Glomerular visceral epithelial cell (primary cell): Measurements from ENCODE around the gene MMP2.

Experiments
- DNase-seq: peaks from one replicate; pipeline ENCODE4 v3.0.0-alpha.2; 2016; ENCODE audit errors: extremely low spot score

Gene MMP2

DNA sequence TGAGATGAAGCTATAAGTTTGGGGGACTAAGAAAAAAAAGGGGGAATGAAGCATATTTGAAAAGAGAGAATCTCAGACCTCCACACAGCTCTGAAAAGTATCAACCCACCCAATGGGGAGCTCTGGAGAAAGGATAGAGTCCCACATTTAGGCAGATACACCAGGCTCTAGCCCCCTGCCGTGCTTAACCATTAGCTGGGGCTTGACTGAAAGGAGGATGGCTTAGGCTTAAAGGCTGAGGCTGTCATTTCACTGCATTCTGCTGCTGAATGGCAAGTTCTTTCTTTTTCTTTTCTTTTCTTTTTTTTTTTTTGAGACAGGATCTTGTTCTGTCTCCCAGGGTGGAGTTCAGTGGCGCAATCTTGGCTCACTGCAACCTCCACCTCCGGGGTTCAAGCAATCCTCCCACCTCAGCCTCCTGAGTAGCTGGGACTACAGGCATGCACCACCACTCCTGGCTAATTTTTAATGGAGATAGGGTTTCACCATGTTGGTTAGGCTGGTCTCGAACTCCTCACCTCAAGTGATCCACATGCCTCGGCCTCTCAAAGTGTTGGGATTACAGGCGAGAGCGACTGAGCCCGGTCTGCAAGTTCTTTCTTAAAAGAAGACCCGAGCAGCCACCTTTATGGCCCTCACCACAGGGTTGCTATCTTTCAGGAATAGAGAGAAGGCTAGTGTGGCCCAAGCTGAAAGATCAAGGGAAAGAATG, 9.0 kb upstream of the MMP2 start:
- no peak for DNase-seq

- peak; percentile 26 for DNase-seq
Measured at GRCh38 chr16:55470533-55471371, 8.2 kb upstream of the MMP2 start.

DNA sequence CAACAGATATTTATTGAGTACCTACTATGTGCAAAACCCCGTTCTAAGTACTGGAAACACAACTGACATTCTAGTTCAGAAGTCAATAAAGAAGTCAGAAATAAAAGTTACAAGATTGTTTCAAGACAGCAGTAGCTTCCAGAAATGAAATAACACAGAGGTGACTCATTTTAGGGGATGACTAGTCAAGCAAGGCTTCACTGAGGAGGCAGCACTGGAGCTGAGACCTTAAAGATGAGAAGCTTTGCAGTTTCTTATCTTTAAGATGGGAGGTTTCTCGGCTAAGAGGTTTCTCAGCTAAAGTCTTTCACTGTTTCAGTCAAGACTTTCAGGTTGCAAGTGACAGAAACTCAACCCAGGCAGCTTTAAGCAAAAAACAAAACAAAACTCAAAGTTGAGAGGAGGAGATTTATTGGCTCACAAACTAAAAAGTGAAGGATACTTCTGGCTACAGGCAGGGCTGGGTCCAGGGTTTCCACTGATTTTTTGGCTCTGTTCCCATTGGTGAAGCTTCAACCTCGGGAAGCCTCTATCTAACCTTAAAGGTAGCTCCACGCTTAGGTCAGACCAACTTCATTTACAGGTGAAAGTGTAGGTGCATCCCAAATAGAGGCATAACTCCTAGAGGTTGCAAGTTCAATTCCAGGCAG, 7.4 kb upstream of the MMP2 start:
- peak; percentile 75 for DNase-seq

DNA sequence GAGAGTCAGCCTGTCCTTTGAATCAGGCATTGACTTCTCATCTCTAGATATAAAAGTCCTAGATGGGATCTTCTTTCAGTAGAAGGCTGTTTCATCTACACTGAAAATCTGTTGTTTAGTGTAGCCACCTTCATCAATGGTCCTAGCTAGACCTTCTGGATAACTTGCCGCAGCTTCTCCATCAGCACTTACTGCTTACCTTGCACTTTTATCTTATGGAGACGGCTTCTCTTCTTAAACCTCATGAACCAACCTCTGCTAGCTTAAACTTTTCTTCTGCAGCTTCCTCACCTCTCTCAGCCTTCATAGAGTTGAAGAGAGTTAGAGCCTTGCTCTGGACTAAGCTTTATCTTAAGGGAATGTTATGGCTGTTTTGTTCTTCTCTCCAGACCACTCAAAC, 5.4 kb upstream of the MMP2 start:
- DNase-seq = no peak

- DNase-seq = no peak
Measured at GRCh38 chr16:55474821-55475220, 4.2 kb upstream of the MMP2 start.

DNA sequence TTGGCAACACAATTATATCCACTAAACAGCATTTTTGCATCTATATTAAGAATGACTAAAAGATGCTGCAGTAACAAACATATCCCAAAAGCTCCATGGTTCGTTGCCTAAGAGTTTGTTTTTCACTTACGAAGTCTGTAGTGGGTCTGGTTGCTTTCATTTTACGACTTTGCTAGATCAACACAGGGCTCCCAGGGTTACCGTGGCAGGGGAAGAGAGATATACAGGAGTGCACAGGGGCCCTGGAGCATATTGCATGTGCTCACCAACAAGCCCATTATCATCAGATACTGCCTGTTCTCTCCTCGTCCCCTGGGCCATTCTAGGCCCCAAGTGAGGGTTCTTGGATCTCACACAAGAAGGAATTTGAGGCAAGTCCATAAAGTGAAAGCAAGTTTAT, 3.1 kb upstream of the MMP2 start:
- DNase-seq = no peak

GRCh38 chr16:55476625-55477533, 2.1 kb upstream of the MMP2 start:
- DNase-seq = no peak

GRCh38 chr16:55477736-55478135, 1.3 kb upstream of the MMP2 start:
- DNase-seq = no peak

- no peak for DNase-seq
Measured at GRCh38 chr16:55479430-55480140, 587 bp downstream of the MMP2 start.

- DNase-seq = peak; percentile 83
Measured at GRCh38 chr16:55480228-55480655, 1.2 kb downstream of the MMP2 start.

DNA sequence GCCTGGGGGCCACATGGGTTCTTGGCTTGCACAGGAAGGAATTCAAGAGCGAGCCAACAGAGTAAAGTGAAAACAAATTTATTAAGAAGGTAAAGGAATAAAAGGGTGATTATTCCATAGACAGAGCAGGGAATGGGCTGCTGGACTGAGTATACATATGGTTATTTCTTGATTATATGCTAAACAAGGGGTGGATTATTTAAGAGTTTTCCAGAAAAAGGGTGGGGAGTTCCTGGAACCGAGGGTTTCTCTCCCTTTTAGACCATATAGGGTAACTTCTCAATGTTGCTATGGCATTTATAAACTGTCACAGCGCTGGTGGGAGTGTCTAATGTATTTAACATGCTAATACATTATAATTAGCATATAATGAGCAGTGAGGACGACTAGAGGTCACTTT, 2.0 kb downstream of the MMP2 start:
- no peak for DNase-seq

DNA sequence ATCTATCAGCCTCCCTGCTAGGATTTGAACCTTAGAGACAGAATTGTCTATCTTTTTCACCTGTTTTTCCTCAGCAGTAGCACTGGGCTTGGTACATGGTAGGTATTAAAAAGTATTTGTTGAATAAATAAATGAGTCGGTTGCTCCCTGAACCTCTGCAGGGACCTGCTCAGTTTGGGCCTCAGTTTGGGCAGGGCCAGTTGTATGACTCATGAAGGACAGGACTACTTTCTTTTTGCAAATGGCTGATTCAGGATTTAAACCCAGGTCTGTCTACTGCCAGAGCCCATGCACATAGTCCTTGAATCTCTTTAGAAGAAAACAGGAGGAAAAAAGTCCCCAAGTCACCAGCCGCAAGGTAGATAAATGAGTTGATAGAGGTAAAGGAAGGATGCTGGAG, 3.1 kb downstream of the MMP2 start:
- no peak for DNase-seq

GRCh38 chr16:55487048-55487803, 8.2 kb downstream of the MMP2 start:
- DNase-seq = peak; percentile 62

GRCh38 chr16:55488306-55488705, 9.3 kb downstream of the MMP2 start:
- DNase-seq = peak; percentile 83

DNA sequence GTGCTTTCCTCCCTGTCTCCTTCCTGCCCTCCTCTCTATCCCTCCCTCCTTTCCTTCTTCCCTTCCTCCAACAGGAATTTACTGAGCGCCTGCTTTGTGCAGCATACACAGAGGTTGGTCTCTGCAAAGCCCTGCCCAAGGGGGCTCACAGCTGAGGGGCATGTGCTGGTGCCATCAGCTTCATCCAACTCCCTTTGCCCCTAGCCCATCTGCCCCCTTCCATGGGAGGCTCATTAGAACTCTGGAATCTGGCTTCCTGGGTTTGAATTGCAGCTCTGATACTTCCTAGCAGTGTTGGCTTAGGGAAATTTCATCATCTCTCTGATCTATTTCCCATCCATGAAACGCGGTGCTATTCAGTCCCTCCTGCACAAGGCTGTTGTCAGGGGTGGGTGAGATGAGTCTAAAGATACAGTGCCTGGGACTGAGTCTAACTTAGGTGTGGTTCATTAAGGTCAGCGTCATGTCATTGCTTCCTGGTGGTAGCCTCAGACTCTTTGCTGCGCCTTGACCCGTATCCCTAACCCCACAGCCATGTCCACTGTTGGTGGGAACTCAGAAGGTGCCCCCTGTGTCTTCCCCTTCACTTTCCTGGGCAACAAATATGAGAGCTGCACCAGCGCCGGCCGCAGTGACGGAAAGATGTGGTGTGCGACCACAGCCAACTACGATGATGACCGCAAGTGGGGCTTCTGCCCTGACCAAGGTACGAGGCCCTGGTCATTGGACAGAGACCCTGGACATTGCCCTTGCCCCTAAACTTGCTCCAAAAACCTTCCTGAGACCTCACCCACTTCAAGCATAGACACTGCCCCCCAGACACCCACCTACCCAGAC, 10.3 kb downstream of the MMP2 start:
- no peak for DNase-seq

DNA sequence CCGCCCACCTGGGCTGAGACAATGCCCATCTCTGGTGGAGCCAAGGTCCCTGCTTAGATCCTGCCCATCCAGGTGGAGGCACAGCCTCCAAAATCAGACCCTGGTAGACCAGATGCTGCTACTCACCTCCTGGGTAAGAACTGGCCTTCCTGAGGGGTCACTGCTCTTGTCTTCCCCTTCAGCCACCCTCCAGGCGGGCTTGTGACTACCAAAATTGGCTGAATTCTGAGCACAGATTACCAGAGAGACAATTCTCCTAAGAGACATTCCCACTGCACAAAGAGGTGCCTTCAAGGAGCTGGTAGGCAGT, 10.9 kb downstream of the MMP2 start:
- DNase-seq = no peak

- no peak for DNase-seq
Measured at GRCh38 chr16:55490301-55490700, 11.3 kb downstream of the MMP2 start.

DNA sequence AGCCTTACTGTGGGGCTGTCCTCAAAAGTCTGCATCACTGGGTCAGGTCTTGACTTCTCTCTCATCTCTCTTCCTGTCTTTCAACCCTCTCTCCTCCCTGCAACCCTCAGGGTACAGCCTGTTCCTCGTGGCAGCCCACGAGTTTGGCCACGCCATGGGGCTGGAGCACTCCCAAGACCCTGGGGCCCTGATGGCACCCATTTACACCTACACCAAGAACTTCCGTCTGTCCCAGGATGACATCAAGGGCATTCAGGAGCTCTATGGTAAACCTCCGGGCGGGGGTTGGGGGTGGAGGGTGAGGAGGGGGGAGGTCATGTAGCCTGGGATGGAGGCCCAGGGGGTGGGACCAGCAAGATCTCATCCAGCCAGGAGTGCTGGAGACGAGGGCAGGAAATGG, 12.7 kb downstream of the MMP2 start:
- DNase-seq = no peak

- DNase-seq = no peak
Measured at GRCh38 chr16:55492756-55493380, 13.9 kb downstream of the MMP2 start.
